ENCODE data around the gene STOML1.

- no peak for TF ChIP-seq EZH2phosphoT487 (IDR thresholded peaks at IDR 0.05; ENCODE audit: insufficient read depth, low read depth)
- TF ChIP-seq EZH2 (IDR thresholded peaks at IDR 0.05; ENCODE audit: insufficient read depth, poor library complexity, severe bottlenecking): no peak
These were observed 39.8 kb downstream of the STOML1 start for GRCh38 chr15:73952171-73952912.

Data from GM23248 (cell line).